ENCODE measurements around the gene ARPC3. TPM values are rescaled to one million over a fixed set of nuclear protein-coding genes. Genes with fewer than 3 reads are reported as not detected.
"Not testable (repeated sequence)": the region's sequence is repeated elsewhere in the genome, so short reads cannot be mapped to it uniquely, and the experiment has no call there.

ARPC3 gene
- total RNA-seq, 1 donor from 2014 or later: 131 TPM

GRCh38 chr12:110466791-110467190, 16.7 kb upstream of the ARPC3 start:
- Mint-ChIP-seq H3K27ac (ENCODE audit: unreplicated experiment) (no peak overlapping the region), H3K4me3 (peak overlapping the region; percentile 97), H3K27me3 (ENCODE audit: low read depth) (no peaks in the 10 kb centered on the region), H3K36me3 (ENCODE audit: low read depth) (peaks cover 6% of the 10 kb centered on the region), H3K4me1 (peaks cover 28% of the 10 kb centered on the region), H3K9me3 (no peaks in the 10 kb centered on the region)
- TF ChIP-seq CTCF (conservative IDR thresholded peaks at IDR 0.05): no peak
- DNase-seq (ENCODE audit: low read depth, low spot score): no peak

GRCh38 chr12:110465765-110466164, 15.6 kb upstream of the ARPC3 start:
- not testable (repeated sequence) for H3K36me3 Mint-ChIP-seq (ENCODE audit: low read depth); H3K27ac Mint-ChIP-seq (ENCODE audit: unreplicated experiment); DNase-seq (ENCODE audit: low read depth, low spot score); H3K9me3 Mint-ChIP-seq; H3K27me3 Mint-ChIP-seq (ENCODE audit: low read depth)
- Mint-ChIP-seq H3K4me1 (peaks cover 28% of the 10 kb centered on the region), H3K4me3 (peak overlapping the region; percentile 97)

GRCh38 chr12:110465024-110465423, 14.9 kb upstream of the ARPC3 start:
- Mint-ChIP-seq H3K27ac (ENCODE audit: unreplicated experiment) (no peak overlapping the region), H3K36me3 (ENCODE audit: low read depth) (peaks cover 6% of the 10 kb centered on the region)
- no peak for DNase-seq (ENCODE audit: low read depth, low spot score)

GRCh38 chr12:110461189-110461588, 11.1 kb upstream of the ARPC3 start:
- peaks cover 13% of the 10 kb centered on the region for H3K36me3 Mint-ChIP-seq (ENCODE audit: low read depth)
- not testable (repeated sequence) for H3K27ac Mint-ChIP-seq (ENCODE audit: unreplicated experiment); H3K27me3 Mint-ChIP-seq (ENCODE audit: low read depth); H3K9me3 Mint-ChIP-seq; DNase-seq (ENCODE audit: low read depth, low spot score); H3K4me1 Mint-ChIP-seq; H3K4me3 Mint-ChIP-seq

More at GRCh38 chr12:110465024-110465423, 14.9 kb upstream of the ARPC3 start:
- Mint-ChIP-seq H3K27me3 (ENCODE audit: low read depth) (no peaks in the 10 kb centered on the region), H3K4me3 (peak overlapping the region; percentile 2), H3K4me1 (peaks cover 25% of the 10 kb centered on the region), H3K9me3 (no peaks in the 10 kb centered on the region)
- TF ChIP-seq CTCF (conservative IDR thresholded peaks at IDR 0.05): no peak

- H3K36me3 Mint-ChIP-seq (ENCODE audit: low read depth): peaks cover 11% of the 10 kb centered on the region
- no peaks in the 10 kb centered on the region for H3K9me3 Mint-ChIP-seq
- H3K27ac Mint-ChIP-seq (ENCODE audit: unreplicated experiment): peak overlapping the region; percentile 54
- H3K4me3 Mint-ChIP-seq: no peak overlapping the region
- no peak for TF ChIP-seq CTCF (conservative IDR thresholded peaks at IDR 0.05)
- H3K27me3 Mint-ChIP-seq (ENCODE audit: low read depth): no peaks in the 10 kb centered on the region
- H3K4me1 Mint-ChIP-seq: peaks cover 9% of the 10 kb centered on the region
- DNase-seq (ENCODE audit: low read depth, low spot score): no peak
Measured at GRCh38 chr12:110458756-110459155, 8.6 kb upstream of the ARPC3 start.

GRCh38 chr12:110453569-110454296, 3.6 kb upstream of the ARPC3 start:
- peaks cover 19% of the 10 kb centered on the region for H3K4me1 Mint-ChIP-seq
- H3K4me3 Mint-ChIP-seq: no peak overlapping the region
- H3K27me3 Mint-ChIP-seq (ENCODE audit: low read depth): no peaks in the 10 kb centered on the region
- peaks cover 3% of the 10 kb centered on the region for H3K36me3 Mint-ChIP-seq (ENCODE audit: low read depth)
- no peak for TF ChIP-seq CTCF (conservative IDR thresholded peaks at IDR 0.05)
- no peaks in the 10 kb centered on the region for H3K9me3 Mint-ChIP-seq
- DNase-seq (ENCODE audit: low read depth, low spot score): no peak
- no peak overlapping the region for H3K27ac Mint-ChIP-seq (ENCODE audit: unreplicated experiment)
